Fibroblast of peridontal ligament (primary cell): ENCODE measurements around the gene KCNH8.

ENCODE experiments used
- DNase-seq: peaks from one replicate; pipeline ENCODE4 v3.0.0-alpha.2; 2010; ENCODE audit errors: extremely low read depth

KCNH8 gene

DNA sequence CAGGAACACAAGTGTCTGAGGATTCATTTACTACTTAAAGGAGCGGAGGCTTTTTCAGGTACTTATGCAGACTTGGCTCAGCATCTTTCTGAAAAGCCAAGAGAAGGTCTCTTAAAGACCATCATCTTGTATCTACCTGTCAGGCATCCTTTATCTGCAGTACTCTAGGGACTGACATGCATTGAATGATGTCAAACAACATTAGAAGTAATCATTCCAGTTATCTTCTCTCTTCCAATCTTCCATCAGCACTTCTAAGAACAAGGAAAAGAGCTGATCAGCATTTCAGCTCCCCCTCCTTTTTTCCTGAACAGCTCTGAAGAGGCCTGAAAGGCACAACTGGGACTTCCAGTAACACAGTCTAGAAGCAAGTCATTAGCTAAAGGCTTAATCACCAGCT, 214.8 kb downstream of the KCNH8 start:
- no peak for DNase-seq

GRCh38 chr3:19364148-19364547, 215.8 kb downstream of the KCNH8 start:
- DNase-seq = no peak

GRCh38 chr3:19365471-19365870, 217.2 kb downstream of the KCNH8 start:
- no peak for DNase-seq

DNA sequence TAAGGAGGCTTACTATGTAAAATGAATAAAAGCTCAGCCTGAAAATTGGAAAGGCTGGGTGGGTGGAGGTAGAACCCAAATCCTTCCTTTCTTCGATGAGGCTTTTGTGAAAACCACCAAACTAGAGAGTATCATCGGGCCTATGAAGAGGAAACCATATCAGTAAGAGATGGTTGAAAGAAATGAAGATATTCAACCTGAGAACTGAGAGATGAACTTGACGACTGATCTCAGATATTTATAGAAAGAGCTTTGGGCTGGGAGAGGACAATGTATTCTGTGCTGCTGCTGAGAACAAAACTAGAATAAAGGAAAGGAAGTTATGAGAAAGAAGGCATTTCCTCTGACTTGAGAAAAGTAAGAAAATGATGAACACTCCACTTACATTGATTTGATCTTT, 236.6 kb downstream of the KCNH8 start:
- DNase-seq = no peak

DNA sequence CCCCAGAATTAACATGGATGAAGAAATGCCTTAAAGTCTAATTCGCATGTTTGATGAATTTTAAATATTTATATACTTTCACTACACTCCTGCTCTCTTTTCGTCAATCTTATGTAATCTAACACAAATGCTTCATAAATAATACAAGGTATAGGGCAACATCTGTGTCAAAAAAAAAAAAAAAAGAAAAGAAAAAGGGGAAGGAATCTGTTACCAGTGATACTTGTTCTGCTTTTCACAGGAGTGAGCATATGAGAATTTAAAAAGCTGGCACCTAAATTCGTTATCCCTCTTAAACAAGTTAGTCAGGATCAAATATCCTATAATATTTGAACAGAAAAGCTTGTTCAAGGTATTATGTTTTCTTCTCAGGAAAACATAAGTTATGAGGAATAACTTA, 243.8 kb downstream of the KCNH8 start:
- no peak for DNase-seq

DNA sequence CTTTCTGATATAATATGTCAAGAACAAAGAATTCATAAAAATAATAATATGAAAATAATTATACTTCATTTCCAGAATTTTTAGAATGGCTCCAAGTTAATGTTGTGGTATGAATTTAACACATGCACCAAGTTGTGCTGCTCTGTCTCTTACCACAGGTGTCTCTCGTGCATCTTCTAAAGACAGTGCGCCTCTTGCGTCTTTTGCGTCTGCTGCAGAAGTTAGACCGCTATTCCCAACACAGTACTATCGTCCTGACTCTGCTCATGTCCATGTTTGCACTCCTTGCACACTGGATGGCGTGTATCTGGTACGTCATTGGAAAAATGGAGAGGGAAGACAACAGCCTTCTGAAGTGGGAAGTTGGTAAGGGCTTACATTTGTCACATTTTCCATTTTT, 246.6 kb downstream of the KCNH8 start:
- no peak for DNase-seq

- DNase-seq = no peak
Observed at GRCh38 chr3:19396726-19397125, 248.4 kb downstream of the KCNH8 start.

DNA sequence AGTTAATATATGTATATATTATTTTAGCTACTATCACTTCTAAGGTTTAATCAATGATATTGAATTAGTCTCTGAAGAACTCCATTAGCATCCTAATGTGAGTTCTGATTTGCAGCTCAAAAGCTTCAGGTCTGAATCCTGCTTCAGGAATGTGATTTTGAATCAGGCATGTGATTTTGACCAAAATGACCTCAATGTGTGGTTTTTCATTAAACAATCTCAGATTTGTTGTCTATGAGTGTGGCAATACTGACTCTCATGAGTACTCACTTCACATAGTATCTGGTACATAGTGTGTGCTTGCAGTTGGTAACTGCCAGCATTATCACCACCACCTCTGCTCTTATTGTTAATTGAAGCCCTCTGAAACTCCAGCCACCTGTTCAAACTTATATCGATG, 251.0 kb downstream of the KCNH8 start:
- DNase-seq = no peak

- no peak for DNase-seq
Observed at GRCh38 chr3:19399836-19400235, 251.5 kb downstream of the KCNH8 start.

- DNase-seq = no peak
Observed at GRCh38 chr3:19420159-19420558, 271.8 kb downstream of the KCNH8 start.

- DNase-seq = no peak
Observed at GRCh38 chr3:19425825-19426224, 277.5 kb downstream of the KCNH8 start.

- DNase-seq = no peak
Observed at GRCh38 chr3:19427422-19428149, 279.3 kb downstream of the KCNH8 start.

- DNase-seq = no peak
Observed at GRCh38 chr3:19428729-19429128, 280.4 kb downstream of the KCNH8 start.

GRCh38 chr3:19432669-19433068, 284.4 kb downstream of the KCNH8 start:
- DNase-seq = no peak

DNA sequence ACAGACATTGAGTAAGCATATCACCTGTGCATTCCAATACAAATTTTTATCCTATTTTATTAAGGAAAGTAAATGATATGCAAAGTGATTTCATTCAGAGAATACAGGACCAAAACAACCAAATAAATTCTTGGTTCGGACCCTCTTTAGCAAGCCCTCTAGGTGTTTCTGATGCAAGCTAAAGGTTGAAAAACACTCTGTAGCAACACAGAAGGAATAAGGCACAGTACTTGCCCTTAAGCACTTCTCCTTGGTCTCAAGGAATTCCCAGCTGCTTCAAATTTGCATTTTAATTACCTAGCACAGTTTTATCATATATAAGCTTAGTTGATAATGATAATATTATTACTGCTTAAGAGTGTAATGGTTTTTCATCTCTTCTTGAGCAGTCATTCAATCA, 288.4 kb downstream of the KCNH8 start:
- DNase-seq = no peak

GRCh38 chr3:19439944-19440343, 291.6 kb downstream of the KCNH8 start:
- no peak for DNase-seq

DNA sequence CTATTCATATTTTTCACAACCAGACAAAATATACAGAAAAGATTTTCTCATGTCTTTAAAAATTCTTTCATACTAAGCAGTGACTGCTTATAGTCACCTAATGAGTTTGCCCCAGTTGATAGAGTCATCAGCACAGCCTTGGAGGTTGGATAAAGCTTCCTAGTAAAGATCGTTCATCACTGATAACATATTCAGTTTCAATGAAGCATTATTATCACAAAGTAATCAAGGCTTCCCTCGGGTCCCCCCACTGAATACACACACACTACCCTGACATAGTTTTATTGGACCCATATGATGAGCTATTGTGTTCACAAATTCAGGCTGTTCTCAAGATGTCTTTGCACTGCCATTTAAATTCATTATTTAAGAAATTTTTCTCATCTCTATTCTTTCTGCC, 297.8 kb downstream of the KCNH8 start:
- DNase-seq = no peak

- DNase-seq = no peak
Observed at GRCh38 chr3:19446687-19447086, 298.4 kb downstream of the KCNH8 start.

GRCh38 chr3:19455546-19455945, 307.2 kb downstream of the KCNH8 start:
- DNase-seq = no peak

DNA sequence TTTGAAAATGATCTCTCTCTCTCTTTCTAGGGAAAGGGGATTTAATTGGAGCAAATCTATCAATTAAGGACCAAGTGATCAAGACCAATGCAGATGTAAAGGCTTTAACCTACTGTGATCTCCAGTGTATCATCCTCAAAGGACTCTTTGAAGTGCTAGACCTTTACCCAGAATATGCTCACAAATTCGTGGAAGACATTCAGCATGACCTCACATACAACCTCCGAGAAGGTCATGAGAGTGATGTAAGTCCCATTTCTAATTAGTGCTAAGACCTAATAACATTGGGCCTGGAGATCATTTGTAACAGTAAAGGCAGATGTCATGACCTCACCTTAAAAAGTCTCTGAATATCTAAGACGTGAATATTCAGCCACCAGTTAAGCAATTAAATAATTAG, 308.4 kb downstream of the KCNH8 start:
- no peak for DNase-seq

DNA sequence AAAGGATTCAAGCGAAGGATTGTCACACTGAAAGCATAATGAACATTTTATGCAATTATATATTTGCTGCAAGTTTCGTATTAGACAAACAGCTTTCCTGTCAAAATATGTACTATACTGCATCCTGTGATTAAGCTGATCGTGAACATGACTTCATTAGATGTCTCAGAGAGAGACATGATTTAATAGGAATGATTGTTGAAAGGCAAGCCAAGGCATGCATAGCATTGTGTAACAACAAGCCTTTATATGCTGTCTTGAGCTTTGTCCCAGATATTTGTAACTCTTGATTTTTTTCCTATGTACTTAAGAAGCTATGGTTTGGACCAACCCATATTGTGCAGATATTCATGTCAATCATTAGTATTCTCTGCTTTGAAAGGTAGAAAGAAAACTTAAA, 309.1 kb downstream of the KCNH8 start:
- DNase-seq = no peak

DNA sequence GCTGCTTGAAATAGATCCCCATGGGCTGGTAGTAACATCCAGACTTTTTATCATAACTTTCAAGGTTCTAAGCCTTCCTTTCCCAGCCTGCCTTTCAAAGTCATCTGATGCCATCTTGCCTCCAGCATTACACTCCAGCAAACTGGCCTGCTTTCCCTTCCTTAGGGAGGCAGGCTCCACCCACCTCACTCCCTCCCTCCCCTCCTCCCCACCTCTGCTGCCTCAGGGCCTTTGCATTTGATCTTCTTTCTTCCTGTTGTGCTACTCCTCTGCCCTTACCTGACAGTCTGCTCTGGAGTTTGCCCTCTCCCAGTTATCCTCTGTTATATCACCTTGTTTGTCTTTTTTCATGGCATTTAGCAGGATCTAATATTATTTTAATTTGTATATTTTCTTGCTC, 319.5 kb downstream of the KCNH8 start:
- no peak for DNase-seq

DNA sequence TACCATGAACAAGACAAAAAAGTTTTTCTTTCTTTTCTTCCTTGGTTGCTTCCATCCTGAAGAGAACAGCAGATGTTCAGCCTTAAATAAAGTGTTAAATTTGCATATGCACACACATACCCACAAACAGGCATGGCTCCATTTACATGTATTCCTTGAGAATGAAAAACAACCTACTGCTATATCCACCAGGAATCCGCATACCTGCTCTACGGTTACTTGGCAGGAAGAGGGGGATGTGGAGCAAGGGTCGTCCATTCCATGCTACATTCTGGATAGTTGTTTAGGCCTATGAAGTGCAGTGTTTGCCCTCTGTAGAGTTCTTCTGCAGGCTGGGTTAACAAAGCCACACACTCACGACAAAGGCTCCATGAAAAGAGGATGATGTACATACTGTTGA, 322.8 kb downstream of the KCNH8 start:
- DNase-seq = no peak

GRCh38 chr3:19473971-19474580, 325.8 kb downstream of the KCNH8 start:
- no peak for DNase-seq
